HL-60 (cell line): ENCODE data around the gene MTFR2.

Experiments used
- POLR2AphosphoS5 ChIP-seq: IDR thresholded peaks from 2 replicates; pipeline ENCODE4 v1.6.1; 2012; ENCODE audit warnings: low read depth
- TF ChIP-seq, protein P1 (sequence below): IDR thresholded peaks from one replicate; pipeline ENCODE4 v1.5.1; 2011; ENCODE audit warnings: low read length, control low read depth, inconsistent platforms; ENCODE audit not compliant: insufficient read depth
- TF ChIP-seq, protein P2 (sequence below): IDR thresholded peaks from 2 replicates; pipeline ENCODE4 v1.6.1; 2012; ENCODE audit warnings: low read depth; ENCODE audit not compliant: insufficient replicate concordance

GRCh38 chr6:136181512-136181833 is 68.6 kb downstream of the MTFR2 start:
- TF ChIP-seq, protein P1, sequence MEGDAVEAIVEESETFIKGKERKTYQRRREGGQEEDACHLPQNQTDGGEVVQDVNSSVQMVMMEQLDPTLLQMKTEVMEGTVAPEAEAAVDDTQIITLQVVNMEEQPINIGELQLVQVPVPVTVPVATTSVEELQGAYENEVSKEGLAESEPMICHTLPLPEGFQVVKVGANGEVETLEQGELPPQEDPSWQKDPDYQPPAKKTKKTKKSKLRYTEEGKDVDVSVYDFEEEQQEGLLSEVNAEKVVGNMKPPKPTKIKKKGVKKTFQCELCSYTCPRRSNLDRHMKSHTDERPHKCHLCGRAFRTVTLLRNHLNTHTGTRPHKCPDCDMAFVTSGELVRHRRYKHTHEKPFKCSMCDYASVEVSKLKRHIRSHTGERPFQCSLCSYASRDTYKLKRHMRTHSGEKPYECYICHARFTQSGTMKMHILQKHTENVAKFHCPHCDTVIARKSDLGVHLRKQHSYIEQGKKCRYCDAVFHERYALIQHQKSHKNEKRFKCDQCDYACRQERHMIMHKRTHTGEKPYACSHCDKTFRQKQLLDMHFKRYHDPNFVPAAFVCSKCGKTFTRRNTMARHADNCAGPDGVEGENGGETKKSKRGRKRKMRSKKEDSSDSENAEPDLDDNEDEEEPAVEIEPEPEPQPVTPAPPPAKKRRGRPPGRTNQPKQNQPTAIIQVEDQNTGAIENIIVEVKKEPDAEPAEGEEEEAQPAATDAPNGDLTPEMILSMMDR, result no peak
- no peak for TF ChIP-seq POLR2AphosphoS5
- TF ChIP-seq, protein P2, sequence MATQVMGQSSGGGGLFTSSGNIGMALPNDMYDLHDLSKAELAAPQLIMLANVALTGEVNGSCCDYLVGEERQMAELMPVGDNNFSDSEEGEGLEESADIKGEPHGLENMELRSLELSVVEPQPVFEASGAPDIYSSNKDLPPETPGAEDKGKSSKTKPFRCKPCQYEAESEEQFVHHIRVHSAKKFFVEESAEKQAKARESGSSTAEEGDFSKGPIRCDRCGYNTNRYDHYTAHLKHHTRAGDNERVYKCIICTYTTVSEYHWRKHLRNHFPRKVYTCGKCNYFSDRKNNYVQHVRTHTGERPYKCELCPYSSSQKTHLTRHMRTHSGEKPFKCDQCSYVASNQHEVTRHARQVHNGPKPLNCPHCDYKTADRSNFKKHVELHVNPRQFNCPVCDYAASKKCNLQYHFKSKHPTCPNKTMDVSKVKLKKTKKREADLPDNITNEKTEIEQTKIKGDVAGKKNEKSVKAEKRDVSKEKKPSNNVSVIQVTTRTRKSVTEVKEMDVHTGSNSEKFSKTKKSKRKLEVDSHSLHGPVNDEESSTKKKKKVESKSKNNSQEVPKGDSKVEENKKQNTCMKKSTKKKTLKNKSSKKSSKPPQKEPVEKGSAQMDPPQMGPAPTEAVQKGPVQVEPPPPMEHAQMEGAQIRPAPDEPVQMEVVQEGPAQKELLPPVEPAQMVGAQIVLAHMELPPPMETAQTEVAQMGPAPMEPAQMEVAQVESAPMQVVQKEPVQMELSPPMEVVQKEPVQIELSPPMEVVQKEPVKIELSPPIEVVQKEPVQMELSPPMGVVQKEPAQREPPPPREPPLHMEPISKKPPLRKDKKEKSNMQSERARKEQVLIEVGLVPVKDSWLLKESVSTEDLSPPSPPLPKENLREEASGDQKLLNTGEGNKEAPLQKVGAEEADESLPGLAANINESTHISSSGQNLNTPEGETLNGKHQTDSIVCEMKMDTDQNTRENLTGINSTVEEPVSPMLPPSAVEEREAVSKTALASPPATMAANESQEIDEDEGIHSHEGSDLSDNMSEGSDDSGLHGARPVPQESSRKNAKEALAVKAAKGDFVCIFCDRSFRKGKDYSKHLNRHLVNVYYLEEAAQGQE, result no peak
